ENCODE measurements around the gene EFNB3.

- no peak for TF ChIP-seq CTCF (IDR thresholded peaks at IDR 0.05; ENCODE audit: control extremely low read depth in 1 of 3, insufficient read depth in 1 of 3, low read depth in 1 of 3, low read length in 3 of 3)
- no peak for TF ChIP-seq POLR2A (IDR thresholded peaks at IDR 0.05; ENCODE audit: control extremely low read depth in 1 of 2, low read depth in 2 of 2, low read length in 2 of 2)
- no peak for TF ChIP-seq TEAD4 (IDR thresholded peaks at IDR 0.05; ENCODE audit: low read depth, low read length)
- TF ChIP-seq SP4 (IDR thresholded peaks at IDR 0.05; ENCODE audit: low read length), result no peak
- TF ChIP-seq GABPA (IDR thresholded peaks at IDR 0.05; ENCODE audit: borderline replicate concordance, insufficient read depth, low read length), result no peak
- TF ChIP-seq MAX (IDR thresholded peaks at IDR 0.05), result no peak
- TF ChIP-seq RFX5 (IDR thresholded peaks at IDR 0.05; ENCODE audit: borderline replicate concordance, low read depth, low read length), result no peak
Measured at GRCh38 chr17:7706631-7707354, 1.8 kb downstream of the EFNB3 start.

Measured in H1 (cell line).